ENCODE data around the gene EVX1.

EVX1 gene

GRCh38 chr7:27202862-27203134, 39.8 kb upstream of the EVX1 start:
- no peak for DNase-seq (ENCODE audit: low spot score)
- no peak for TF ChIP-seq CTCF (IDR thresholded peaks at IDR 0.05; ENCODE audit: extremely low read depth, missing control alignments)

GRCh38 chr7:27203365-27203953, 39.1 kb upstream of the EVX1 start:
- TF ChIP-seq CTCF (IDR thresholded peaks at IDR 0.05; ENCODE audit: extremely low read depth, missing control alignments), result no peak

DNA sequence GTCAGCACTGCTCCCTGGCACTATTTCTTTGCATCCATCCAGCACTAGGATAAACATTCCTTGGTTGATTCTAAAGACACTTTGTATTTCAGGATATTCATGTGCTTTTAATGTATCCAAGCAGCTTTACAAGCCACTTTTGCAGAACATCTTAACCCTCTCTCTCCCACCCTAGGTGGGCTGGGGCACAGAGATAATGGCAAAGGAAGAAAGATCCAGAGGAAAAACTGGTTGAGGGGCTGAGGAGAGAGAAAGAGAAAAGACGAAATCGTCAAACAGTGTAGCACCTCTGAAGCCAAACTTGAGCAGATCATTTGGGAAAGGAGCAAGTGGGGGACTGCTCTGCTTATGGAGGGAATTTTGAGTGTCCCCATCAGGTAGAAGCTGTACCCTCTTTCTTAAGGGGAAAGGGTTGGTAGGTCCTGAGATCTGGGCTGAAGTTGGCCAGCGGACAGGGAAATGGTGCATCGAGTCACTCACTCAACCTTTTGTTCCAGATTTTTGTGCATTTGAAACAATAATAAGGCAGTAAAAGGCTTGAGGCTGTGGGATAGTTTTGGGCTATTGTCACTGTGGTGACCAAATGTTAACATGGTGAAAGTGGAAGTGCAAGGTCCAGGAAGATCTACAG, 38.5 kb upstream of the EVX1 start:
- no peak for TF ChIP-seq CTCF (IDR thresholded peaks at IDR 0.05; ENCODE audit: extremely low read depth, missing control alignments)
- DNase-seq (ENCODE audit: low spot score), result no peak

More at GRCh38 chr7:27203365-27203953, 39.1 kb upstream of the EVX1 start:
- no peak for DNase-seq (ENCODE audit: low spot score)

- DNase-seq (ENCODE audit: low spot score), result no peak
- TF ChIP-seq CTCF (IDR thresholded peaks at IDR 0.05; ENCODE audit: extremely low read depth, missing control alignments), result no peak
These were observed 37.7 kb upstream of the EVX1 start for GRCh38 chr7:27204851-27205322.

DNA sequence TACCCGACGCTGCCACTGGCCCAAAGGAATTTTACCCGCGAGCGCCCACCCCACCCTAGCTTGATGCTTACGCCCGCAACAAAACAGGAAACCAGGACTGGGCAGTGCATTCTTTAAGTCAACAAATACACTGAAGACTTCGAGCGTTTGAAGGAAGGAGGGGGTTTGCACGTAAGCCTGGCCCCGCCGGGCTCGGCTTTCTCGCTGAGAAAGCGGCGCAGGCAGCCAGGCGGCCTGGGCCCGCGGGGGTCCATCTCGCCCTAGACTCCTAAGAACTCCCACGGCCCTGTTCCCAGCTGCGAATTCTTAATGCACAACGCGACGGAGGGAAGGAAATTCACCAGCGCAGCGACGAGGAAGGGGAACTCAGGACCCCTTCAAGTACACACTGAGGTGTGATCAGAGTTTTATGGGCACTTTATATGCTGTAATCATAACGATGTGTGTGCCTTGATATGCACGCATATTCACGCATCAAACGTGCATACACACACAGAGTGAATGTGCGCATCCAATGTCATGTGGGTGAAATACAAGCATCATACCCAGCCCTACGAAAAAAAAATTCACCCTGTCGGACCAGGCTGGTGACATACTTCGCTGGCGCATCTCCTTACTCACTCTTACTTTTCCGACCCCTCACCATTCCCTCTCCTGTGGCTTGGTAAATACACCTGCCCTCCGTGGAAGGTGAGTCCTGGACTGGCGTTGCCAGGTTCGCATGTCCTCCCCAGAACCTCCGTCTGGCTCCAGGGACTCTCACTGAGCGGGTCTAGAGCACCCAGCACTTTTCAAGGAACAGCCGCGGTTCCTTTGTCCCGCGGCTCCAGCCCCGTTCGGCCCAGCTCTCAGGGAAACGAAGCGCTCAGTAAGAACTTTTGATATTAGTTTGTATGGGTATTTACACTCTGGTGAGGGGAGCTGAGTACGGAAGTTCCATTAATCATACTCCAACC, 37.0 kb upstream of the EVX1 start:
- TF ChIP-seq CTCF (IDR thresholded peaks at IDR 0.05; ENCODE audit: extremely low read depth, missing control alignments), result no peak
- DNase-seq (ENCODE audit: low spot score), result no peak

GRCh38 chr7:27207348-27207985, 35.1 kb upstream of the EVX1 start:
- no peak for TF ChIP-seq CTCF (IDR thresholded peaks at IDR 0.05; ENCODE audit: extremely low read depth, missing control alignments)
- DNase-seq (ENCODE audit: low spot score), result no peak
